ENCODE results near the gene KCTD2.

KCTD2 gene

GRCh38 chr17:75094871-75095399 is 47.9 kb downstream of the KCTD2 start:
- no peaks in the 10 kb centered on the region for H3K4me1 ChIP-seq (ENCODE audit: insufficient read depth, low read length, poor library complexity, severe bottlenecking)
- no peaks in the 10 kb centered on the region for H3K79me2 ChIP-seq (ENCODE audit: insufficient read depth, low read length)
- H3K9me3 ChIP-seq (ENCODE audit: insufficient read depth, low read depth, low read length): no peaks in the 10 kb centered on the region
- no peaks in the 10 kb centered on the region for H3F3A ChIP-seq (ENCODE audit: low read depth)
- H3K4me2 ChIP-seq (ENCODE audit: low read depth, low read length, poor library complexity, severe bottlenecking): no peak overlapping the region
- H3K27me3 ChIP-seq (ENCODE audit: insufficient read depth, low read length, poor library complexity, severe bottlenecking): no peaks in the 10 kb centered on the region
- no peak overlapping the region for H3K4me3 ChIP-seq (ENCODE audit: low read length, poor library complexity, severe bottlenecking)
- TF ChIP-seq CTCF (conservative IDR thresholded peaks at IDR 0.05; ENCODE audit: low read length) (no peak), EZH2phosphoT487 (IDR thresholded peaks at IDR 0.05; ENCODE audit: borderline replicate concordance) (no peak)
- no peak overlapping the region for H2AFZ ChIP-seq (ENCODE audit: low read length)
- H3K9me2 ChIP-seq (replicated peaks; ENCODE audit: low read depth, low read length): no peaks in the 10 kb centered on the region
- H4K20me1 ChIP-seq (ENCODE audit: insufficient read depth, low read length, poor library complexity, severe bottlenecking): no peaks in the 10 kb centered on the region
- no peaks in the 10 kb centered on the region for H3K36me3 ChIP-seq (ENCODE audit: insufficient read depth, low read length)
- no peak overlapping the region for H3K9ac ChIP-seq (ENCODE audit: low read depth, low read length, poor library complexity, severe bottlenecking)

- Histone ChIP-seq H3K27me3 (ENCODE audit: insufficient read depth, low read length, poor library complexity, severe bottlenecking) (no peaks in the 10 kb centered on the region), H3K79me2 (ENCODE audit: insufficient read depth, low read length) (no peaks in the 10 kb centered on the region), H3F3A (ENCODE audit: low read depth) (no peaks in the 10 kb centered on the region), H4K20me1 (ENCODE audit: insufficient read depth, low read length, poor library complexity, severe bottlenecking) (no peaks in the 10 kb centered on the region), H3K9me2 (replicated peaks; ENCODE audit: low read depth, low read length) (no peaks in the 10 kb centered on the region), H3K4me2 (ENCODE audit: low read depth, low read length, poor library complexity, severe bottlenecking) (no peak overlapping the region), H3K9ac (ENCODE audit: low read depth, low read length, poor library complexity, severe bottlenecking) (no peak overlapping the region), H2AFZ (ENCODE audit: low read length) (no peak overlapping the region), H3K9me3 (ENCODE audit: insufficient read depth, low read depth, low read length) (no peaks in the 10 kb centered on the region), H3K4me1 (ENCODE audit: insufficient read depth, low read length, poor library complexity, severe bottlenecking) (no peaks in the 10 kb centered on the region), H3K36me3 (ENCODE audit: insufficient read depth, low read length) (no peaks in the 10 kb centered on the region), H3K4me3 (ENCODE audit: low read length, poor library complexity, severe bottlenecking) (no peak overlapping the region)
- TF ChIP-seq CTCF (conservative IDR thresholded peaks at IDR 0.05; ENCODE audit: low read length) (no peak), EZH2phosphoT487 (IDR thresholded peaks at IDR 0.05; ENCODE audit: borderline replicate concordance) (no peak)
Observed at GRCh38 chr17:75096082-75096625, 49.1 kb downstream of the KCTD2 start.

- no peak overlapping the region for H3K9ac ChIP-seq (ENCODE audit: low read depth, low read length, poor library complexity, severe bottlenecking)
- no peaks in the 10 kb centered on the region for H3F3A ChIP-seq (ENCODE audit: low read depth)
- no peaks in the 10 kb centered on the region for H3K27me3 ChIP-seq (ENCODE audit: insufficient read depth, low read length, poor library complexity, severe bottlenecking)
- no peak overlapping the region for H3K4me3 ChIP-seq (ENCODE audit: low read length, poor library complexity, severe bottlenecking)
- no peak overlapping the region for H3K4me2 ChIP-seq (ENCODE audit: low read depth, low read length, poor library complexity, severe bottlenecking)
- H2AFZ ChIP-seq (ENCODE audit: low read length): no peak overlapping the region
- no peaks in the 10 kb centered on the region for H4K20me1 ChIP-seq (ENCODE audit: insufficient read depth, low read length, poor library complexity, severe bottlenecking)
- no peaks in the 10 kb centered on the region for H3K9me2 ChIP-seq (replicated peaks; ENCODE audit: low read depth, low read length)
- H3K4me1 ChIP-seq (ENCODE audit: insufficient read depth, low read length, poor library complexity, severe bottlenecking): no peaks in the 10 kb centered on the region
- no peaks in the 10 kb centered on the region for H3K36me3 ChIP-seq (ENCODE audit: insufficient read depth, low read length)
- no peaks in the 10 kb centered on the region for H3K9me3 ChIP-seq (ENCODE audit: insufficient read depth, low read depth, low read length)
- H3K79me2 ChIP-seq (ENCODE audit: insufficient read depth, low read length): no peaks in the 10 kb centered on the region
- TF ChIP-seq CTCF (conservative IDR thresholded peaks at IDR 0.05; ENCODE audit: low read length) (no peak), EZH2phosphoT487 (IDR thresholded peaks at IDR 0.05; ENCODE audit: borderline replicate concordance) (no peak)
Observed at GRCh38 chr17:75097865-75098264, 50.8 kb downstream of the KCTD2 start.

All from Loucy (cell line).